Hepatocyte (in vitro differentiated cells): Measurements from ENCODE around the gene SNRNP200. TPM values are rescaled to one million over a fixed set of nuclear protein-coding genes. Genes with fewer than 3 reads are reported as not detected.

Experiments used
- DNase-seq: peaks from one replicate; pipeline ENCODE4 v3.0.0-alpha.2; 2016; ENCODE audit warnings: low spot score
- H2AFZ ChIP-seq: fragments of 200-600 bp; sonication (generic); 2 replicates; pipeline ENCODE4 v1.6.0; 2016; ENCODE audit warnings: antibody characterized with exemption, mild to moderate bottlenecking
- H3K27ac ChIP-seq: fragments of 200-600 bp; sonication (generic); 2 replicates; pipeline ENCODE4 v1.5.1; 2016; ENCODE audit warnings: mild to moderate bottlenecking
- H3K27me3 ChIP-seq: fragments of 200-600 bp; sonication (generic); 2 replicates; pipeline ENCODE4 v1.6.1; 2016
- H3K36me3 ChIP-seq: fragments of 200-600 bp; sonication (generic); replicated peaks from 2 replicates; pipeline ENCODE4 v1.5.1; 2016; ENCODE audit warnings: low read depth; ENCODE audit not compliant: insufficient read depth
- H3K4me1 ChIP-seq: fragments of 200-600 bp; sonication (generic); 2 replicates; pipeline ENCODE4 v1.5.1; 2016; ENCODE audit warnings: mild to moderate bottlenecking, moderate library complexity; ENCODE audit not compliant: insufficient read depth
- H3K4me2 ChIP-seq: fragments of 200-600 bp; sonication (generic); 2 replicates; pipeline ENCODE4 v1.6.0; 2016
- H3K4me3 ChIP-seq: fragments of 200-600 bp; sonication (generic); 2 replicates; pipeline ENCODE4 v1.5.1; 2016; ENCODE audit warnings: mild to moderate bottlenecking
- H3K79me2 ChIP-seq: fragments of 200-600 bp; sonication (generic); 2 replicates; pipeline ENCODE4 v1.6.0; 2017; ENCODE audit warnings: mild to moderate bottlenecking
- H3K9me2 ChIP-seq: fragments of 200-600 bp; sonication (generic); replicated peaks from 2 replicates; pipeline ENCODE4 v1.6.0; 2017; ENCODE audit warnings: mild to moderate bottlenecking; ENCODE audit not compliant: insufficient read depth
- H3K9me3 ChIP-seq: fragments of 200-600 bp; sonication (generic); 2 replicates; pipeline ENCODE4 v1.5.1; 2016; ENCODE audit warnings: low read depth, mild to moderate bottlenecking
- H4K20me1 ChIP-seq: fragments of 200-600 bp; sonication (generic); 2 replicates; pipeline ENCODE4 v1.6.0; 2016; ENCODE audit warnings: mild to moderate bottlenecking; ENCODE audit not compliant: insufficient read depth, poor library complexity, severe bottlenecking
- CTCF ChIP-seq: fragments of 200-600 bp; sonication (generic); IDR thresholded peaks from 2 replicates; pipeline ENCODE4 v1.5.1; 2016; ENCODE audit warnings: antibody characterized with exemption, mild to moderate bottlenecking; ENCODE audit not compliant: poor library complexity
- EZH2 ChIP-seq: fragments of 200-600 bp; sonication (generic); IDR thresholded peaks from 2 replicates; pipeline ENCODE4 v1.6.1; 2016; ENCODE audit warnings: antibody characterized with exemption, mild to moderate bottlenecking, borderline replicate concordance
- EZH2phosphoT487 ChIP-seq: fragments of 200-600 bp; sonication (generic); IDR thresholded peaks from one replicate; pipeline ENCODE4 v1.6.1; 2018; ENCODE audit warnings: antibody characterized with exemption, mild to moderate bottlenecking, low read depth, moderate library complexity; ENCODE audit not compliant: unreplicated experiment, severe bottlenecking
- WGBS: methylation state at CpG from one replicate; pipeline ENCODE4 v1.1.6; 2016; ENCODE audit warnings: low lambda C conversion rate; ENCODE audit errors: missing lambda C conversion rate; 5-methylcytosine and 5-hydroxymethylcytosine counted together
- polyA plus RNA-seq: library from polyadenylated mRNA; unstranded; fragments of >200 nt; fragmentation: Nextera tagmentation; extraction: Ambion mirVana; gene quantifications from 2 replicates; pipeline ENCODE4 v1.2.1, GENCODE V29; 2016
- total RNA-seq: library from RNA; depleted of rRNA; stranded (reverse); fragments of >200 nt; gene quantifications from 2 replicates; pipeline ENCODE4 v1.2.3, GENCODE V29; 2014

Gene SNRNP200
- total and polyA plus RNA-seq, 2 experiments from 2014 or later = 59.8 to 60.9 TPM

GRCh38 chr2:96326990-96327820 is 21.9 kb upstream of the SNRNP200 start:
- no peak overlapping the region for H3K27ac ChIP-seq
- H3K36me3 ChIP-seq = no peaks in the 10 kb centered on the region
- no peaks in the 10 kb centered on the region for H3K9me3 ChIP-seq
- H4K20me1 ChIP-seq = no peaks in the 10 kb centered on the region
- peaks cover 6% of the 10 kb centered on the region for H3K4me1 ChIP-seq
- no peak overlapping the region for H3K4me3 ChIP-seq
- no peak for DNase-seq
- H2AFZ ChIP-seq = no peak overlapping the region
- WGBS = 95% methylated on average over 21 of the region's 21 CpGs
- peaks cover 28% of the 10 kb centered on the region for H3K27me3 ChIP-seq
- H3K9me2 ChIP-seq = no peaks in the 10 kb centered on the region
- H3K79me2 ChIP-seq = no peaks in the 10 kb centered on the region
- no peak for TF ChIP-seq EZH2
- no peak for TF ChIP-seq EZH2phosphoT487
- TF ChIP-seq CTCF = no peak
- H3K4me2 ChIP-seq = no peak overlapping the region

GRCh38 chr2:96326564-96326963 is 21.2 kb upstream of the SNRNP200 start:
- WGBS = 94% methylated on average over 8 of the region's 8 CpGs
- no peak for TF ChIP-seq EZH2
- no peak for TF ChIP-seq EZH2phosphoT487
- no peak for TF ChIP-seq CTCF
- Histone ChIP-seq H3K9me3 (no peaks in the 10 kb centered on the region), H3K4me2 (no peak overlapping the region), H3K36me3 (no peaks in the 10 kb centered on the region), H3K4me1 (peaks cover 6% of the 10 kb centered on the region), H3K9me2 (no peaks in the 10 kb centered on the region), H4K20me1 (no peaks in the 10 kb centered on the region), H3K4me3 (no peak overlapping the region), H2AFZ (no peak overlapping the region), H3K27ac (no peak overlapping the region), H3K79me2 (no peaks in the 10 kb centered on the region), H3K27me3 (peaks cover 35% of the 10 kb centered on the region)
- DNase-seq = no peak

DNA sequence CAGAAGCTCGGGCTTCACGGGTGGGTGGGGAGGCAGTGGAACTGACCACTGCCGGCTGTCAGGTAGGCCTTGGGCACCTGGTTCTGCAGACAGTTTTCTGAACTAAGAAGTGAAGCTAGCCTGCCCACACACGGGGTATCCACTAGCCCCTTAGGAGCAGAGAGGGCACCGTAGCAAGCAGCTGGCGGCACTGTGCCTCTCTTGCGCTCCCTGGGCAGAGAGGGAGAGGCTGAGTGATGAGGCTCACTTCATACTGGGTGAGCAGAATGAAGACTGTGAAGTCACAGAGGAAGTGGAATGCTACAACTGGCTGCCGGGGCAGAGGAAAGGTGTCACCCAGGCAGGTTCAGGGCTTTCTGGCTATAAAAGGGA is 20.5 kb upstream of the SNRNP200 start:
- no peak for DNase-seq
- WGBS = 52% methylated on average over 8 of the region's 8 CpGs
- Histone ChIP-seq H3K4me2 (peak overlapping the region; percentile 99), H3K9me3 (no peaks in the 10 kb centered on the region), H3K79me2 (no peaks in the 10 kb centered on the region), H3K4me3 (no peak overlapping the region), H3K36me3 (no peaks in the 10 kb centered on the region), H3K4me1 (peaks cover 11% of the 10 kb centered on the region), H3K9me2 (no peaks in the 10 kb centered on the region), H3K27me3 (peaks cover 41% of the 10 kb centered on the region), H3K27ac (no peak overlapping the region), H2AFZ (peak overlapping the region; percentile 83), H4K20me1 (no peaks in the 10 kb centered on the region)
- TF ChIP-seq EZH2 (no peak), EZH2phosphoT487 (no peak), CTCF (no peak)
